Measurements from ENCODE around the gene NTN4. TPM values are rescaled to one million over a fixed set of nuclear protein-coding genes. Genes with fewer than 3 reads are reported as not detected.

NTN4 gene
- total RNA-seq, 1 donor from 2014 or later, result 136 TPM

DNA sequence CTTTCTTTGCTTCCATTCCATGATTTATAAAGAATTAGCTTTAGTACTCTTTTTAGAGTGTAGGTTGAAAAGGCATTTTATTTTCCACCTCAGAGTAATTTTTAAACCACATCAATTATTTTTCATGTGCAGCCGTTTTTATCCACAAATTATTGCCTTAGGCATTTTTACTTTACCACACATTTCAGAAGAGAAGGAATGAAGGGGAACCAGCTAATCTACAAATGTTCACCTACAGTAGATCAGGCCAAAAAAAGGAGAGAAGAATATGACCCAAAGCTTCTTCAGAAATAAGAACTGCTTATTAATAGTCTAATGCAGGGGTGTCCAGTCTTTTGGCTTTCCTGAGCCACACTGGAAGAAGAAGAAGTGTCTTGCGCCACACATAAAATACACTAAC, 19.8 kb upstream of the NTN4 start:
- no peaks in the 10 kb centered on the region for H3K4me1 ChIP-seq
- no peak for ATAC-seq
- H3K27ac ChIP-seq, result no peak overlapping the region
- intact Hi-C loops (cut with DNase I), result no loop called here
- DNase-seq, result no peak
- H3K36me3 ChIP-seq, result no peaks in the 10 kb centered on the region
- H3K4me3 ChIP-seq, result no peak overlapping the region
- no peaks in the 10 kb centered on the region for H3K9me3 ChIP-seq
- H3K27me3 ChIP-seq, result no peaks in the 10 kb centered on the region
- TF ChIP-seq, protein P1, sequence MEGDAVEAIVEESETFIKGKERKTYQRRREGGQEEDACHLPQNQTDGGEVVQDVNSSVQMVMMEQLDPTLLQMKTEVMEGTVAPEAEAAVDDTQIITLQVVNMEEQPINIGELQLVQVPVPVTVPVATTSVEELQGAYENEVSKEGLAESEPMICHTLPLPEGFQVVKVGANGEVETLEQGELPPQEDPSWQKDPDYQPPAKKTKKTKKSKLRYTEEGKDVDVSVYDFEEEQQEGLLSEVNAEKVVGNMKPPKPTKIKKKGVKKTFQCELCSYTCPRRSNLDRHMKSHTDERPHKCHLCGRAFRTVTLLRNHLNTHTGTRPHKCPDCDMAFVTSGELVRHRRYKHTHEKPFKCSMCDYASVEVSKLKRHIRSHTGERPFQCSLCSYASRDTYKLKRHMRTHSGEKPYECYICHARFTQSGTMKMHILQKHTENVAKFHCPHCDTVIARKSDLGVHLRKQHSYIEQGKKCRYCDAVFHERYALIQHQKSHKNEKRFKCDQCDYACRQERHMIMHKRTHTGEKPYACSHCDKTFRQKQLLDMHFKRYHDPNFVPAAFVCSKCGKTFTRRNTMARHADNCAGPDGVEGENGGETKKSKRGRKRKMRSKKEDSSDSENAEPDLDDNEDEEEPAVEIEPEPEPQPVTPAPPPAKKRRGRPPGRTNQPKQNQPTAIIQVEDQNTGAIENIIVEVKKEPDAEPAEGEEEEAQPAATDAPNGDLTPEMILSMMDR (IDR thresholded peaks at IDR 0.05), result no peak

DNA sequence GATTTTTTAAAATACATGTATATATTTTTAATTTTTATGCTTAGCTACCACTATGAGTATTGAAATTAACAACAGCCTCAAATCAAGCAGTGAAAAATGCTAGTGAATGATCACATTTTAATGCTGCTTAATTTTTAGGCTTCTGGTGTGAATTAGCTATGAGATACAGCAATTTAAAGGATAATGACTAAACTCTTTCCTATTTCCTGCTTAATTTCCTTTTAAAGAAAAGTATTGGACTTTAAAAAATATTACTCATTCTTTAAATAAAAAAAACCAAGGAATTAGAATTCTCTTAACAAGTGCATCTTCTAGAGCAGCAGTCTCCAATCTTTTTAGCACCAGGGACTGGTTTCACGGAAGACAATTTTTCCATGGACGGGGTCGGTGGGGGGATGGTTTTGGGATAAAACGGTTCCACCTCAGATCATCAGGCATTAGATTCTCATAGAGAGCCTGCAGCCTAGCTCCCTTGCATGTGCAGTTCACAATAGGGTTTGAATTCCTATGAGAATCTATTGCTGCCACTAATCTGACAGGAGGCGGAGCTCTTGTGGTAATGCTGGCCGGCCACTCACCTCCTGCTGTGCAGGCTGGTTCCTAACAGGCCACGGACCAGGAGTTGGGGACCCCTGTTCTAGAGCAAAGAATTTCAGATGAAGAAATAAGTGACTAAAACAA, 18.6 kb upstream of the NTN4 start:
- intact Hi-C loops (cut with DNase I), result no loop called here
- no peaks in the 10 kb centered on the region for H3K9me3 ChIP-seq
- TF ChIP-seq, protein P1 (IDR thresholded peaks at IDR 0.05), result no peak
- no peaks in the 10 kb centered on the region for H3K4me1 ChIP-seq
- H3K36me3 ChIP-seq, result no peaks in the 10 kb centered on the region
- H3K27me3 ChIP-seq, result no peaks in the 10 kb centered on the region
- no peak overlapping the region for H3K4me3 ChIP-seq
- DNase-seq, result no peak
- no peak for ATAC-seq
- H3K27ac ChIP-seq, result no peak overlapping the region

DNA sequence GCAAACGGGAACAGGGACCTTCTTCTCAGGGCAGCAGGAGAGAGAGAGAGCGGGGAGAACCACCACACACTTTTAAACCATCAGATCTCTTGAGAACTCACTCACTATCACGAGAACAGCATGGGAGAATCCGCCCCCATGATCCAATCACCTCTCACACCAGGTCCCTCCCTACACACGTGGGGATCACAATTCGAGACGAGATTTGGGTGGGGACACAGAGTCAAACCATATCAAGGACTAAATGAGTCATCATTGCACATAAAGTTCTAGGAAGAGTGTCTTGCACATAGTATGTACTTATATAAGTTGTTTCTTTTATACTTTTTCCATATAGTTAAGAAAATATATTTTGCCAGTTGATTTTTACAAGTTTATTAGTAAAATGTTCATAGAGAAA, 17.6 kb upstream of the NTN4 start:
- intact Hi-C loops (cut with DNase I), result no loop called here
- no peak for DNase-seq

DNA sequence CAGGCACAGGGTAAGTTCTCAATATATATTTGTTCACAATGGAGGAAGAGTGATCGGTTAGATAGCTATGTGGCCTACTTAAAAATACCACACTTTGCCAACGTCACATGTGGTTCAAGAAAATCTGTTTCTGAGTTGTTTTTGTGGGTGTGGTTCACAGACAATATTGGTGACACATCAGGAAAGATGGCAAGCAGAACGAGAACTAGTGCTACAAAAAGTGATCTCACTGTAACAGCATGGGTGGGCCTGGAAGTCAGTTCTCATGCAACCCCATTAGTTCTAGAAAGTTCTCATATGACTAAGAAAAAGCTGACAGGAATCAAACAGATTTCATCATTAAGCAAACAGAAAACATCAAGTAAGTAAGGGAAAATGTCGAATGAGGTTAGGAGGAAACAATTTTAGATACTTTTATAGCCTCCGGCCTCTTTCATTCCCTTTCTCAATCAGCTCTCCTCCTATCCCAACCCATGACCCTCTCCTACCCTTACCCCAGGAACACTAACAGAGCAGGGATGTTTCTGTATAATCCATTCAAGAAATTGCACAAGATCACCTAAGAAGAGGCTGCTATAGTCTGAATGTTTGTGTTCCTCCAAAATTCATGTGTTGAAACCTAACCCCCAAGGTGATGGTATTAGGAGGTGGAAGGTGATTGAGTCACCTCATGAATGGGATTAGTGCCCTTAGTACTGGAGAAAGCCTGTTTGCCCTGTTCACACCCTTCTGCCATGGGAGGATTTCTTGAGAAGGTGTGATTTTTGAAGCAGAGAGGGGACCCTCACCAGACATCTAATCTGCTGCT, 15.5 kb upstream of the NTN4 start:
- no peaks in the 10 kb centered on the region for H3K36me3 ChIP-seq
- no peak overlapping the region for H3K27ac ChIP-seq
- ATAC-seq (peak; percentile 66), DNase-seq (no peak)
- intact Hi-C loops (cut with DNase I), result no loop called here
- no peak overlapping the region for H3K4me3 ChIP-seq
- TF ChIP-seq, protein P1 (IDR thresholded peaks at IDR 0.05), result no peak
- H3K9me3 ChIP-seq, result no peaks in the 10 kb centered on the region
- H3K27me3 ChIP-seq, result no peaks in the 10 kb centered on the region
- H3K4me1 ChIP-seq, result no peaks in the 10 kb centered on the region

More for the DNA sequence above, 17.6 kb upstream of the NTN4 start:
- ATAC-seq, result no peak
- no peaks in the 10 kb centered on the region for H3K9me3 ChIP-seq
- no peaks in the 10 kb centered on the region for H3K36me3 ChIP-seq
- H3K27ac ChIP-seq, result no peak overlapping the region
- no peaks in the 10 kb centered on the region for H3K4me1 ChIP-seq
- H3K4me3 ChIP-seq, result no peak overlapping the region
- no peaks in the 10 kb centered on the region for H3K27me3 ChIP-seq
- TF ChIP-seq, protein P1 (IDR thresholded peaks at IDR 0.05), result no peak

DNA sequence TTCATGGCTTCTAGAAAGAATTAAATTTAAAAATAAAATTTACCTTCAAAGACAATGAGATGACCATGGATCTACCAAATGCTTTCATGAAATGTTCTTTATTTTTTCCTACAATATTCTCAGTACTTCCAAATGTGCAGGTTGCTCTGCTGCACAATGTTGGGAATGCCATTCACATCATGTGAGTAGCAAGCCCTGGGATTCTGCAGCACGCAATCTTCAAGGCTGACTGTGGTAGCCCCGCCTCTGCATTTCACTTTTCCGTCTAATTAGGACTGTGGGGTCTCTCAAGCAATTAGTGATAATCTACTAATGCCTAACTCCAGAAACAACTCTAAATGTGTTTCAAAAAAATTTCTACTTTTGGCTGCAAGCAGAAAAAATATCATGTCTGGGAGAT, 13.7 kb upstream of the NTN4 start:
- no peak overlapping the region for H3K27ac ChIP-seq
- TF ChIP-seq, protein P1 (IDR thresholded peaks at IDR 0.05), result no peak
- DNase-seq (no peak), ATAC-seq (no peak)
- no peaks in the 10 kb centered on the region for H3K4me1 ChIP-seq
- H3K27me3 ChIP-seq, result no peaks in the 10 kb centered on the region
- H3K36me3 ChIP-seq, result no peaks in the 10 kb centered on the region
- H3K9me3 ChIP-seq, result no peaks in the 10 kb centered on the region
- intact Hi-C loops (cut with DNase I), result no loop called here
- no peak overlapping the region for H3K4me3 ChIP-seq

Data from upper lobe of right lung (tissue), 1 donor.